ENCODE measurements around the gene SEMA7A.
"Not testable (repeated sequence)": the region's sequence is repeated elsewhere in the genome, so short reads cannot be mapped to it uniquely, and the experiment has no call there.

The SEMA7A gene, protein sequence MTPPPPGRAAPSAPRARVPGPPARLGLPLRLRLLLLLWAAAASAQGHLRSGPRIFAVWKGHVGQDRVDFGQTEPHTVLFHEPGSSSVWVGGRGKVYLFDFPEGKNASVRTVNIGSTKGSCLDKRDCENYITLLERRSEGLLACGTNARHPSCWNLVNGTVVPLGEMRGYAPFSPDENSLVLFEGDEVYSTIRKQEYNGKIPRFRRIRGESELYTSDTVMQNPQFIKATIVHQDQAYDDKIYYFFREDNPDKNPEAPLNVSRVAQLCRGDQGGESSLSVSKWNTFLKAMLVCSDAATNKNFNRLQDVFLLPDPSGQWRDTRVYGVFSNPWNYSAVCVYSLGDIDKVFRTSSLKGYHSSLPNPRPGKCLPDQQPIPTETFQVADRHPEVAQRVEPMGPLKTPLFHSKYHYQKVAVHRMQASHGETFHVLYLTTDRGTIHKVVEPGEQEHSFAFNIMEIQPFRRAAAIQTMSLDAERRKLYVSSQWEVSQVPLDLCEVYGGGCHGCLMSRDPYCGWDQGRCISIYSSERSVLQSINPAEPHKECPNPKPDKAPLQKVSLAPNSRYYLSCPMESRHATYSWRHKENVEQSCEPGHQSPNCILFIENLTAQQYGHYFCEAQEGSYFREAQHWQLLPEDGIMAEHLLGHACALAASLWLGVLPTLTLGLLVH

DNA sequence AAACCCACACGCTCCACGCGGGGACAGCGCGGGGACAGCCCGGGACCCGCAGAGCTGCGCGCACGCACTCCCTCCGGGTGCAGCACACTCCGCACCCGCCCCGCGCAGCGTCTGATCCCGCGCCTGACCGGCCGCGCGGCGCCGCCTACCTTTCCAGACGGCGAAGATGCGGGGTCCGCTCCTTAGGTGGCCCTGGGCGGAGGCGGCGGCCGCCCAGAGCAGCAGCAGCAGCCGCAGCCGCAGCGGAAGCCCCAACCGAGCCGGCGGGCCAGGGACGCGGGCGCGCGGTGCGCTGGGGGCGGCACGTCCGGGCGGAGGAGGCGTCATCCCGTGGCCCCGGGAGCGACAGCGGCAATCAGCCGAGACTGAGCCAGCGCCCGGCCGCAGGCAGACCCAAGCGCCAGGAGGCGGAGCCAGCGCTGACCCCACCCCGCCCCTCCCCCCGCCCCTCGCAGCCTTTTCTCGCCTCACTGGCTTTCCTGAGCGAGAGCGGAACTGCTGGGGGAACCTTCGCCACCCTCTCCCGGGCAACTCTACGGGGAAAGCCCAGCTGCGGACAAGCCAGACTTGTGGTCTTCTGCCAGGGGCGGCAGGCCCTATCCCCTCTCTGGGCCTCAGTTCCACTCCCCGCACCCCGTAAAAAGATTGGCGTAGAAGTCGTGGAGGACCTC, at the start of gene SEMA7A:
SEMA7A (minus strand) TSS at position 367 of the 671 bp plus-strand sequence; CDS start at position 327, 40 bp downstream.
- no peak for DNase-seq

DNA sequence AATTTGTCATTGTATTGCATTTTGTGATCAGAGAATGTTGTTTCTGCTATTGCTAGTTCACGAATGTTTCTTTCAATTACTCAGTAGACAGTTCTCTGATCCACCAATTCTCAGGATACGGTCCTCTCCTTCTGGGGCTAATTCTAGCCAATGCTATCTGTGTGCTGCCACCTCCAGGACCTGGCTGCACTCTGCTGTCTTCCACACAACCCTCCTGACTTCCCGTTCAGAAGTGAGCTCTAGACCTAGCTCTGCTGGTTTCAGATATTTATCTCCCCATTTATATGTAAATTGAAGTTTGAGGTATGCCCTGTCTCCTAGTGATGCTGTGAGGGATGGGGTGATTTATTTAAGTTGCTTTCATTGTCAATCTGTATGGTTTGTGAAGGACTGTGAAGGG, 48.9 kb upstream of the SEMA7A start:
- no peak for DNase-seq

DNA sequence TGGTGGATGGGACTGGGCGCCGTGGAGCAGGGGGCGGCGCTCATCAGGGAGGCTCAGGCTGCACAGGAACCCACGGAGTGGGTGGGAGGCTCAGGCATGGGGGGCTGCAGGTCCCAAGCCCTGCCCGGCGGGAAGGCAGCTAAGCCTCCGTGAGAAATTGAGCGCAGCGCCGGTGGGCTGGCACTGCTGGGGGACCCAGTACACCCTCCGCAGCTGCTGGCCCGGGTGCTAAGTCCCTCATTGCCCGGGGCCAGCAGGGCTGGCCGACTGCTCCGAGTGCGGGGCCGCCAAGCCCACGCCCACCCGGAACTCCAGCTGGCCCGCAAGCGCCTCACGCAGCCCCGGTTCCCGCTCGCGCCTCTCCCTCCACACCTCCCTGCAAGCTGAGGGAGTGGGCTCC, 46.6 kb upstream of the SEMA7A start:
- not testable (repeated sequence) for DNase-seq

DNA sequence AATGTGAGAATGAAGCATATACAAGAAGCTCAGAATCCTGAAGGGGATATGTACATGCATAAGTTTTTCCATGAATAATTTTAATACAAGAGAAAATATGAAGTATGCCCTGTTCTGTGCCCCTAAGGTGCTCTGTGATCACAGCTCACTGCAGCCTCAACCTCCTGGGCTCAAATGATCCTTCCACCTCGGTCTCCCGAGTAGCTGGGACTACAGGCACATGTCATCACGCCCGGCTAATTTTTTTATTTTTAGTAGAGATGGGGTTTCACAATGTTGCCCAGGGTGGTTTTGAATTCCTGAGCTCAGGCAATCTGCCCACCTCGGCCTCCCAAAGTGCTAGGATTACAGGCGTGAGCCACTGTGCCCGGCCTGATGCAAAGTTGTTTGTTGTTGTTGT, 37.9 kb upstream of the SEMA7A start:
- DNase-seq, result not testable (repeated sequence)

DNA sequence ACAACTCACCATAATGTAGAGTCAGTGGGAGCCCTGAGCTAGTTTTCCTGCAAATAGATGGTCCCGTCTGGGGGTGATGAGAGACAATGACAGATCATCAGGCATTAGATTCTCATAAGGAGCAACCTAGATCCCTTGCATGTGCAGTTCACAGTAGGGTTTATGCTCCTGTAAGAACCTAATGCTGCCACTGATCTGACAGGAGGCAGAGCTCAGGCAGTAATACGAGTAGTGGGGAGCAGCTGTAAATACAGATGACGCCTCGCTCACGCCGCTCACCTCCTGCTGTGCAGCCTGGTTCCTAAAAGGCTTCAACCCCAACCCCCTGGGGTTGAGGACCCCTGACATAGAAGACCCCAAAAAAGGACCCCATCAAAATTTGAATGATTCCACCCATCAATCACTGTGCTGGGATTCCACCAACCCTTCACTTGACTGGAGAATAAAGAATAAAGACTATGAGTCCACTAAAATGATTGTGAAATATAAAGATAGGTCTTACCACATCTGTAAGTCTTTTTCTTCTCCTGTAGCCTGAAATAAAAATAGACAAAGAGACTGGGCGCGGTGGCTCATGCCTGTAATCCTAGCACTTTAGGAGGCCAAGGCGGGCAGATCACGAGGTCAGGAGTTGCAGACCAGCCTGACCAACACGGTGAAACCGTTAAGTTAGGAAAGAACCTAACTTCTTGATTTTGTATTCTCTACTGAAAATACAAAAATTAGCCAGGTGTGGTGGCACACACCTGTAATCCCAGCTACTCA, 37.1 kb upstream of the SEMA7A start:
- no peak for DNase-seq

DNA sequence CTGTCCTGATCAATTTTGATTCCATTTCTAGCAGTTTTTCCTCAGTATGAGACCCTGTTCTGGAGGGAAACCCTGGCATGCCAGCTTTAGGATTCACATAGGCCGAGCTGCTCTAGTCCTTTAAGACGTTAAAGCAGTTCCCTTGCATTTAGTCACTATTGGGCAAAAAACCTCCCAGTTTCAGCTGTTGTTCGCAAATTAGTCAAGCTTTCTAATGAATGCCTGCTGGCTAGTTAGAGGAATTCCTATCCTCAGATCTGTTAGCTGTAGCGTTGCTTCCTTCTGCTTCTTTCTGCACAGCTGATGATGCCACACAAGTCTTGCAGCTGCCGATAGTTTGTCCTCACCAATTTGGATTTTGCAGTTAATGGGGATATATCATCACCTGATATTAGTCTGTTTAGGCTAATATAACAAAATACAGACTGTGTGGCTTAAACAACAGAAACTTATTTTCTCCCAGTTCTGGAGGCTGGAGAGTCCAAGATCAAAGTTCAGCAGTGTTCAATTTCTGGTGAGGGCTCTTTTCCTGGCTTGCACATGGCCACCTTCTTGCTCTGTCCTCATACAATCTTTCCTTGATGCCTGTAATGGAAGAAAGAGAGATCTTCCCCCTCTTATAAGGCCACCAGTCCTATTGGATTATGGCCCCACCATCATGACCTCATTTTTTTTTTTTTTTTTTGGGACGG, 34.7 kb upstream of the SEMA7A start:
- DNase-seq, result no peak

DNA sequence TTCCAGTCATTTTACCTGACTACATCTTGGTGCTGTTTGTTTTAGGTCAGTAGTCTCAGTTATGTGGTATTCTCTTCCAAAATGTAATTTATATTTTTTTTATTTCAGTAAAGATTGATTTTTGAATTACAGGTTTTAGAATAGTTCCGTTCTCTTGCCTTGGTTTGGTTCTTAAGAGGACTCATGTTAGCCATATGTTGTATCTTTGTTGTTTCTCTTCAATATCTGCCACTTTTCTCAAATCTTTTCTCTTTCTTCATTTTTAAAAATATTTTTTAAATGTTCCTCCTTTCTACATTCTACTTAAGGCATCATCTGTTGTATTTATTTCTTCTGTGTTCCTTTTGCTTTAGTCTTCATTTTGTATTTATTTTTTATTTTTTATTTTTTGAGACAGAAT, 32.8 kb upstream of the SEMA7A start:
- no peak for DNase-seq

DNA sequence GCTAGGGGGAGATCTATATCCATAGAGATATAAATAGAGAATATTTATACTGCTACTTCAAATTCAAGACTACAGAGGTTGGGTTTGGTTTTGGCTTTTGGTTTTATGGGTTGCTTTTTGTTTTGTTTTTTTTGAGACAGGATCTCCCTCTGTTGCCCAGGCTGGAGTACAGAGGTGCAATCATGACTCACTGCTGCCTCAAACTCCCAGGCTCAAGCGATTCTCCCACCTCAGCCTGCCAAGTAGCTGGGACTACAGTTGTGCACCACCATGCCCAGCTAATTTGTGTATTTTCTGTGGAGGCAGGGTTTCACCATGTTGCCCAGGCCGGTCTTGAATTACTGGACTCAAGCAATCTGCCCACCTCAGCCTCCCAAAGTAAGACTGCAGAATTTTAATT, 31.1 kb upstream of the SEMA7A start:
- DNase-seq, result no peak

DNA sequence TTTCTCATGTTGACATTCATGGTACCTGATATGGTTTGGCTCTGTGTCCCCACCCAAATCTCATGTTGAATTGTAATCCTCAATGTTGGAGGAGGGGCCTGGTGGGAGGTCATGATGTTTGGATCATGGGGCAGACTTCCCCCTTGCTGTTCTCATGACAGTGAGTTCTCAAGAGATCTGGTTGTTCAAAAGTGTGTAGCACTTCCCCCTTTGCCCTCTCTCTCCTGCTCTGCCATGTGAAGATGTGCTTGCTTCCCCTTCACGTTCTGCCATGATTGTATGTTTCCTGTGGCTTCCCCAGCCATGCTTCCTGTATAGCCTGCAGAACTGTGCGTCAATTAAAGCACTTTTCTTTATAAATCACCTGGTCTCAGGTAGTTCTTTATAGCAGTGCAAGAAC, 30.5 kb upstream of the SEMA7A start:
- DNase-seq, result no peak

DNA sequence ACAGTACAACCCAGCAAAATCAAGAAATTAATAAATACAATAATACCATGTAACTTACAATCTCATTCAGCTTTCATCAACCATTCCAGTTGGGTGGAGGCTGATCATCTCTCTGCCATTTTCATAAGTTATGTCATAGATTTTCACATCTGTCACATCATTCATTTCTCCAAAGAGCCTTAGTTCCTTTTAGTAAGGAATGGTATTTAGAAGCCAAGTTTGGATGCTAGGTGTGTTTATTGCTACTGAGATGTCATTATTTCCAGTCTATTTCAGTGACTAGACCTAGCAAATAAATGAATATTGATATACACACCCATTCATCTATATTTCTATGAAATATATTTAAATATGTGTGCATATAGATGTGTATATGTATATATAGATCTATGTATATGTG, 29.9 kb upstream of the SEMA7A start:
- DNase-seq, result no peak

DNA sequence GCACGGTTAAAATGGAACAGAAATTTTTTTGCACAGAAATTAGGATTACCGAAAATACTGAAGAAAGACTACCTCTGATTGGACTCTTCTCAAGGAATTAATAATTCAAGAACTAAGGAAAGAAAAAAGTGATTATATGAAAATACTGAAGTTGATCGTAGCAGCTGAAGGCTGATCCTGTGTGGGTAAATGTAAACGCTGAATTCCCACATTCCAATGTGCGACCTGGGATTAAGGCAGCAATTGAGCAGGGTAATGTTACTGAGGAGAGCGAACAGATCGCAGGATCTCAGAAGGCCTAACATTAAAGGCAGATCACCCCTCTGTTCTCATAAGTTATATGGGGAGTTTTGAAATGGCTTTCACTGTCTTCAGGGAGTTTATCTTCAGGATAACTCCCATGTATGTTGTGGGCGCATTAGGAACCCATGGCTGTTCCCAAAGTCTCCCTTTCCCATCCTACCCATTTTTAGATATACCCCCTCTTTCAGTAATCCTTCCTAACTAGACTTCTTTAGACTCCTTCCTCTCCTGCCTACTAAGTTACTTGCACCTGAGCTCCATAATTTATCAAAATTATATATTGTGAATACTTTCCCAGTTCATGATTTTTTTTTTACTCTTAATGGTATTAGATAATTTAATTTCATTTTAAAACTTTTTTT, 28.2 kb upstream of the SEMA7A start:
- no peak for DNase-seq

DNA sequence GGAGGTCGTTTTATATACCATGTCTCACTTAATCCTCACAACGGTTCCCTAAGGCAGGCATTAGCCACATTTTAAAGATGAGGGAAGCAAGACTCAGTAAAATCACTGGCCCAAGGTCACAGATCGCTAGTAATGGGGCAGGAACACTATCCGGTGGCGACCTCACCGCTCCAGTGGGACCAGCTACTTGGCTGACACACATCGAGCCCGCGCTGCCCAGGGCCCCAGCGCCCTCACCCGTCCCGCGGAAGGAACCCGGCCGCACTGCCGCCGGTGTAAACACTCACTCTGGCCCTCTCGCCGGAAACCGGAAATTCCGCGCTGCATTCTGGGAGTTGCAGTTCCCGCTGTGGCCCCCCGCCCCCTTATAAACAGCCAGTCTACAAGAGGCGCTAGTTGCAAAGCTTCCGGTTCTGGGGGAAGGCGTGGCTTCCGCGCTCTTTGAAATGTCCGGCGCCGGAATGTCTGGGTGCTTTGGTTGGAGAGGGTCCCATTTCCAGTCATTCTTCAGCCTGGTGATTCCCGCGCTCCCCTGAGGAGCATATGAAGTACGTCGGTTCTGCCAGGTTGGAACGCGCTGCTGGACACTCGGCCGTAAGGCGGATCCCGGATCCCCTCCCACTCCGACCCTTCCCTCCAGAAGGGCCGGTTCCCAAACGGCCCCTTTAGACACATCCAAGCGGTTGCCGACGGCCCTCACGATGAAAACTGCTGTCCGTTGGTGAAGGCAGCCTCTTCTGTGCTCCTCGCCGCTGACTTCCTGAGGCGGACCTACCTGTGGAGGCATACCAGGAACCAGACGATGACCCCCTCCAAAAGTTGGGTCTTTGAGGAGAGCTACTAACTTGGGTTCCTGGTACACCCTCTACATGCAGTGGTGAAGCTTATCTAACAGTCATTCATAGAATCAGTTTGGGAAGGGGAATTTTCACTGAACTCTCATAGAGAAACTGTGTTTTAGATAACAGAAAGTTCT, 27.4 kb upstream of the SEMA7A start, which contains the start of gene UBL7:
UBL7 (minus strand) TSS at position 290 of the 976 bp plus-strand sequence. CDS start 2,293 bp downstream, outside the sequence.
- peak; percentile 79 for DNase-seq

DNA sequence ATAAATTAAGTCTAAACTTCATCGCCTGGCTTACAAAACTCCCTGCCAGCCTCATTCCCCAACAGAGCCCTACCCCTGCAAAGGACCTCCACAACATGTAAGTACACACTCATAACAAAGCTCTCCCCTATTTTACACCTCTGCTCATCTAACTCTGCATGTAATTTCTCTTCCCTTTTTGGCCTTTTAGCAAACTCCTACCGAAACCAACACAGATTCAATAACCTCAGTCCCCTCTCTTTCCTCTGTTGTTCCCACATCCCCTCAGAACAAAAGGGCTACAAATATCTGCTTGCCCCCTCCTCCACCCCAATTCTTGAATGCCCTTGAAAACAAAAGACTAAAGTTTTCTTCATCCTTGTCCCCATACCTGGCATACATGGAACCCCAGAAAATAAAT, 26.5 kb upstream of the SEMA7A start:
- DNase-seq, result no peak

DNA sequence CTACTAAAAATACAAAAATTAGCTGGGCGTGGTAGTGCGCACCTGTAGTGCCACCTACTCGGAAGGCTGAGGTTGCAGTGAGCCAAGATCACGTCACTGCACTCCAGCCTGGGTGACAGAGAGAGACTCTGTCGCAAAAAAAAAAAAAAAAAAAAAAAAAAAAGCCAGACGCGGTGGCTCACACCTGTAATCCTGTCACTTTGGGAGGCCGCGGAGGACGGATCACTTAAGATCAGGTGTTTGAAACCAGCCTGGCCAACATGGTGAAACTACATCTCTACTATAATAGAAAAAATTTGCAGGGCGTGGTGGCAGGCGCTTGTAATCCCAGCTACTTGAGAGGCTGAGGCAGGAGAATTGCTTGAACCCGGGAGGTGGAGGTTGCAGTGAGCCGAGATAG, 26.0 kb upstream of the SEMA7A start:
- DNase-seq, result not testable (repeated sequence)

DNA sequence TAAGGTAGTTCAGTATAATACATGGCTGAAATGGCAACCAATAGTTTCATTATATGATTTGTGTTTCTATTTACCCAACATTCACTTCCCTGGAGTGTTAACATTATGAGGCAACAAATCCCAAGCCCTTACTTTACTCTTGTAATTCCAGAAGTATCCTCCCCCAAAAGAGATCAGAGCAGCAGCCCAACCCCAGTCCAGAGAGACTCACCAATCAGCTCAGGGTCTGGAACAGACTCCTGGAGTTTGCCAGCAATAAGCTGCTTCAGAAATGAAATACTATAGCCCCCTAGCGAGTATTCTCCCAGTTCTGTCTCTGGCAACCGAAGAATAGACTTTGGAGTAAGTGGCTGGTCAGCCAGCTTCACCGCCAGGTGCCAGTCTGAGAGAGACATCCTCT, 24.7 kb upstream of the SEMA7A start:
- DNase-seq, result no peak

DNA sequence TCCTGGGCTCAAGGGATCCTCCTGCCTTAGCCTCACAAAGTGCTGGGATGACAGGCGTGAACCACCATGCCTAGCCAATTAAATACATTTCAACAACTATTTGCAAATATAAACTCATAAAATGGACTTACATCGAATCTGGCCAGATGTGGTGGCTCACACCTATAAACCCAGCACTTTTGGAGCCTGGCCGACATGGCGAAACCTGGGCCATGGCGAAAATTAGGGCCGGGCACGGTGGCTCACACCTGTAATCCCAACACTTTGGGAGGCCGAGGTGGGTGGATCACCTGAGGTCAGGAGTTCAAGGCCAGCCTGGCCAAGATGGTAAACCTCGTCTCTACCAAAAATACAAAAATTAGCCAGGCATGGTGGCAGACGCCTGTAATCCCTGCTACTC, 23.3 kb upstream of the SEMA7A start:
- not testable (repeated sequence) for DNase-seq

DNA sequence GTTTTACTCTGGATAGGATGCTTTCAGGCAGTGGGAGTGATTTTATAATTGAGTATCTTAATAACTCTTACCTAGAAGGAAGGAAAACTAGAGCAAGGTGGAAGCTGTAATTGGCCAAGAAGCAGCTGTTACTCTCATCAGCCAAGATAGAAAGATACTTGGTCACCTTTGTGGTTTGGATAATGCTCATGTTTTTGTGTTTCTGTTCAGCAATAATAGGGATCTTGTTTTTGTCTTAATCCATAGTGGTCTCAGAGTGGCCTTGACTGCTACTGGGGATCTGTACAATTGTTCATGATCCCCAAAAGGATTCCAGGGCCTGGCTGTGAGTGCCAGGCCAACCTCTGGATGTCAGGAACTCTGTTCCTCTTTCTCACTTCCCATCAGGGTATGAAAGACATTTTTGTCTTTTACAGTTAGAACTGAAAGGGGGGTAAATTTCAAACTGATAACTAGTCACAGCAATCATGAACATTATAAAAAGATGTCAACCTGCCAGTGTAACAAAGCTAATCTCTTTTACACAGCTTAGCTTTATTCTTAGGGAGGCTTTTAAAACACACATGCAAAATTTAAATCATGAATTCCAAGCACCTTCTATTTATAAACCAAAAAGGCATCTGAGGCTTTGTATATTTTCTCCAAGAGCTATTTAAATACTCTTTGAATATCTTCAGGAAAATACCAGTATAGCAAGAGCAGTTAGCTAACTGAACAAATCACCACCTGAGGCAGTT, 21.2 kb upstream of the SEMA7A start:
- no peak for DNase-seq

DNA sequence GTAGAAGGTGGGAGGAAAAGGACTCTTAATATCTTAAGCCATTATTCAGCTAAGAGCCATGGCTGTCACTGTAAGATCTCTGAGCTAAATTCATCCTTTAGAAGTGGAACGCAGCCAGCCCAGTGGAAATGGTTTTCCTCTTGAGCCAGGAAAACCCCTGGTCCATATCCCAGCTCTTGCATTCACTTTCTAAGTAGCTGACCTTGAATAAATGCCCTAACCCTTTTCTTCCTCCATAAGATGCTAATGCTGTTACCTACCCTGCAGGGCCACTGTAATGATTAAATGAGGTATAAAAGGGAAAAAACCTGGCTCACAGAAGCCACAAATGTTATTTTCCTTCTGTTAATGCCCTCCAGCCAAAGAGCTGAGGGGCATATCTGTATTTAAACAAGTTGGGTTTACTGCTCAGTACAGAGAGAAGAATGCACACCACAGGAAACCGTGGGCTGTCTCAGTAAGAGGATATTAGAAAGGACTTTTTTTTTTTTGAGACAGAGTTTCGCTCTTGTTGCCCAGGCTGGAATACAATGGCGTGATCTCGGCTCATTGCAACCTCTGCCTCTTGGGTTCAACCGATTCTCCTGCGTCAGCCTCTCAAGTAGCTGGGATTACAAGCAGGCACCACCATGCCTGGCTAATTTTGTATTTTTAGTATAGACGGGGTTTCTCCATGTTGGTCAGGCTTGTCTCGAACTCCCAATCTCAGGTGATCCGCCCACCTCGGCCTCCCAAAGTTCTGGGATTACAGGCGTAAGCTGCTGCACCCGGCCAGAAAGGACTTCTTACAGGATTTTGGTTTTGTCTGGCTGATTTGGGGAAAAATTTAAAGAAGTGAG, 20.4 kb upstream of the SEMA7A start:
- no peak for DNase-seq
